ENCODE measurements around the gene TPR. TPM values are rescaled to one million over a fixed set of nuclear protein-coding genes. Genes with fewer than 3 reads are reported as not detected.
A peak's percentile ranks its signal among the peaks of the same experiment; 100 is the strongest.
"Not testable (repeated sequence)": the region's sequence is repeated elsewhere in the genome, so short reads cannot be mapped to it uniquely, and the experiment has no call there.

TPR gene
- total and polyA plus RNA-seq, 2 donors (not counting 1 experiment from before 2014, with no cell fraction given): 30.0 to 141 TPM

DNA sequence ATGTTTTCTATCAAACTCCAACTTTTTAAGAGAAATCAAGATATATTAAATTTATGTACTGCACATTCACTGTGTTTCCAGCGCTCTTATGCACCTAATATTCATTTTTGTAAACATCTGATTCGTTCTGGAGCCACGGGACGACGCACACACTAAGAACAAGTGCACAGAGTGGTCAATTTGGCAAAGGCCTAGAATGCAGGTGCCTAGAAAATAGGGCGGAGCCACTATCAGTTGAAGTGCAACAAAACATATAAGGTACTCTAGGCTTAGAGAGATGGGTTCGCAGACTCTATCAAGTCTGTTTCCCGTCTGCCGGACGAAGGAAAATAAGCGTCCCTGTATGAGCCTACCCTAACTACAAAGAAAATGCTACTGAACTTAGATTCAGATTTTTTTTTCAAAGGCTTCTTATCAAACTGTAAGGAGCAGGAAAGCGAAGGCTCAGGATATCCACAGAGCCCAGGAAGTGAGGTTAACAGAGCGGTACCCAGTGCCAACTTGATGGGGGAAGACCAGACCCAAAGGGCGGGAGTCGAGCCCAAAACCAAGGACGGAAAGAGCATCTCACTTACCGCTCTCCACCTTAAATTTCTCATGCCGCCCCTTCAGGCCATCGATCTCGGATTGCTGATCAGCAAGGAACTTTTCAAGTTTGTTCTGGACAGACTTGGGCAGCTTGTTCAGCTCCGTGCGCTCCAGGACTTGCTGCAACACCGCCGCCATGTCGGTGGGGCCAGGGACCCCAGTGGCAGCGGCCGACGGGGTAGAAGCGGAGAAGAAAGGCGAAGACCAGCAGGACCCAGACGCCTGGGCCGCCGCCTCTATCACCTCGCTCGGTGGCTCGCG, 526 bp downstream of the TPR start:
- POLR2A ChIA-PET: interaction anchor here (0.6 to 1.5 kb wide), 3 partner anchors 1217 to 1620 kb away, joined by 3 to 4 read pairs (median 3); partner anchors contain the start of gene EDEM3
- peak overlapping the region; percentile 76 to 96 for H3K27ac ChIP-seq (ENCODE audit: low read length in 2 of 2)
- no peaks in the 10 kb centered on the region for H3K9me3 Mint-ChIP-seq (ENCODE audit: insufficient read depth)
- H3K4me1 Mint-ChIP-seq: peaks cover 27% of the 10 kb centered on the region
- peaks cover 15% of the 10 kb centered on the region for H4K20me1 ChIP-seq (ENCODE audit: control insufficient read depth, insufficient read depth, low read length, poor library complexity, severe bottlenecking)
- peak overlapping the region; percentile 89 for H3K4me3 Mint-ChIP-seq
- H3K27ac Mint-ChIP-seq: peak overlapping the region; percentile 90
- H3K9me3 ChIP-seq (ENCODE audit: control extremely low read depth in 1 of 3, control insufficient read depth in 2 of 3, insufficient read depth in 1 of 3, low read length in 2 of 3): no peaks in the 10 kb centered on the region
- H3K36me3 ChIP-seq (replicated peaks in 1 of 2; ENCODE audit: control extremely low read depth in 1 of 2, control insufficient read depth in 1 of 2, extremely low read depth in 1 of 2, insufficient read depth in 2 of 2, low read length in 1 of 2): peaks cover 6 to 22% of the 10 kb centered on the region in 2 experiments
- CTCF ChIA-PET: interaction anchor here (0.7 to 1.2 kb wide), 10 partner anchors 8 to 1619 kb away, joined by 3 to 7 read pairs (median 3); no protein-coding TSS in a partner anchor
- intact Hi-C loops (cut with micrococcal nuclease): loop anchor here (2.0 to 5.0 kb wide), 2 partner anchors 1058 to 1327 kb away; partner anchors contain the start of genes IVNS1ABP and RNF2
- H3K27me3 Mint-ChIP-seq: no peaks in the 10 kb centered on the region
- no peak for ATAC-seq (ENCODE audit: low read depth)
- H3K4me3 ChIP-seq (ENCODE audit: control extremely low read depth in 1 of 5, extremely low read depth in 1 of 5, insufficient read depth in 1 of 5, low read depth in 2 of 5, low read length in 4 of 5): peak overlapping the region; percentile 67 to 97 (median 91)
- peak overlapping the region; percentile 99 for H2AFZ ChIP-seq (ENCODE audit: insufficient read depth, low read depth, low read length, poor library complexity, severe bottlenecking)
- TF ChIP-seq, protein P1, sequence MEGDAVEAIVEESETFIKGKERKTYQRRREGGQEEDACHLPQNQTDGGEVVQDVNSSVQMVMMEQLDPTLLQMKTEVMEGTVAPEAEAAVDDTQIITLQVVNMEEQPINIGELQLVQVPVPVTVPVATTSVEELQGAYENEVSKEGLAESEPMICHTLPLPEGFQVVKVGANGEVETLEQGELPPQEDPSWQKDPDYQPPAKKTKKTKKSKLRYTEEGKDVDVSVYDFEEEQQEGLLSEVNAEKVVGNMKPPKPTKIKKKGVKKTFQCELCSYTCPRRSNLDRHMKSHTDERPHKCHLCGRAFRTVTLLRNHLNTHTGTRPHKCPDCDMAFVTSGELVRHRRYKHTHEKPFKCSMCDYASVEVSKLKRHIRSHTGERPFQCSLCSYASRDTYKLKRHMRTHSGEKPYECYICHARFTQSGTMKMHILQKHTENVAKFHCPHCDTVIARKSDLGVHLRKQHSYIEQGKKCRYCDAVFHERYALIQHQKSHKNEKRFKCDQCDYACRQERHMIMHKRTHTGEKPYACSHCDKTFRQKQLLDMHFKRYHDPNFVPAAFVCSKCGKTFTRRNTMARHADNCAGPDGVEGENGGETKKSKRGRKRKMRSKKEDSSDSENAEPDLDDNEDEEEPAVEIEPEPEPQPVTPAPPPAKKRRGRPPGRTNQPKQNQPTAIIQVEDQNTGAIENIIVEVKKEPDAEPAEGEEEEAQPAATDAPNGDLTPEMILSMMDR (IDR thresholded peaks at IDR 0.05): no peak
- TF ChIP-seq EZH2 (IDR thresholded peaks at IDR 0.05; ENCODE audit: borderline replicate concordance, insufficient read depth, low read depth, low read length, poor library complexity, severe bottlenecking): no peak
- peak overlapping the region; percentile 70 for H3K4me2 ChIP-seq (replicated peaks; ENCODE audit: low read depth, low read length, poor library complexity, severe bottlenecking)
- peaks cover 10 to 20% of the 10 kb centered on the region in 2 donors for H3K4me1 ChIP-seq (ENCODE audit: control insufficient read depth in 2 of 2, insufficient read depth in 2 of 2, low read length in 2 of 2)
- no peaks in the 10 kb centered on the region for H3K27me3 ChIP-seq (replicated peaks in 1 of 4; ENCODE audit: control extremely low read depth in 1 of 4, control insufficient read depth in 3 of 4, insufficient read depth in 4 of 4, low read length in 3 of 4)
- H3K9ac ChIP-seq (ENCODE audit: low read length): peak overlapping the region; percentile 97
- peak; percentile 54 for DNase-seq
- WGBS (ENCODE audit: insufficient coverage): 0% methylated on average over 36 of the region's 37 CpGs
- peaks cover 48% of the 10 kb centered on the region for H3K79me2 ChIP-seq (ENCODE audit: control insufficient read depth, insufficient read depth, low read length)

DNA sequence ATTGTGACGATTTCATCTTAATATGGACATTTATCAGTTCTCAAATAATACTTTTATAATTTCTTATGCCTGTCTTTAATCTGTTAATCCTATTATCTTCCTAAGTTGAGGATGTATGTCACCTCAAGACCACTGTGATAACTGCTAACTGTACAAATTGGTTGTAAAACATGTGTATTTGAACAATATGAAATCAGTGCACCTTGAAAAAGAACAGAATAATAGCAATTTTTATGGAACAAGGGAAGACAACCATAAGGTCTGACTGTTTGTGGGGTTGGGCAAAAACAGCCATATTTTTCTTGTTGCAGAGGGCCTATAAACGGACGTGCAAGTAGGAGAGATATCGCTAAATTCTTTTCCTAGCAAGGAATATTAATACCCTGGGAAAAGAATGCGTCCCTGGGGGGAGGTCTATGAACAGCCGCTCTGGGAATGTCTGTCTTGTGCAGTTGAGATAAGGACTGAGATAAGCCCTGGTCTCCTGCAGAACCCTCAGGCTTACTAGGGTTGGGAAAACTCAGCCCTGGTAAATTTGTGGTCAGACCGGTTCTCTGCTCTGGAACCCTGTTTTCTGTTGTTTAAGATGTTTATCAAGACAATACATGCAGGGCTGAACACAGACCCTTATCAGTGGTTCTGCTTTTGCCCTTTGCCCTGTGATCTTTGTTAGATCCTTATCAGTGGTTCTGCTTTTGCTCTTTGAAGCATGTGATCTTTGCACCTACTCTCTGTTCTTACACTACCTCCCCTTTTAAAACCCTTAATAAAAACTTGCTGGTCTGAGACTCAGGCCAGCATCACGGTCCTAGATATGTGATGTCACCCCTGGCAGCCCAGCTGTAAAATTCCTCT, 27.0 kb downstream of the TPR start:
- DNase-seq; H2AFZ ChIP-seq (ENCODE audit: insufficient read depth, low read depth, low read length, poor library complexity, severe bottlenecking); POLR2A ChIA-PET; H3K27me3 Mint-ChIP-seq; H3K27me3 ChIP-seq (replicated peaks in 1 of 4; ENCODE audit: control extremely low read depth in 1 of 4, control insufficient read depth in 3 of 4, insufficient read depth in 4 of 4, low read length in 3 of 4); H3K4me2 ChIP-seq (replicated peaks; ENCODE audit: low read depth, low read length, poor library complexity, severe bottlenecking); H3K9me3 ChIP-seq (ENCODE audit: control extremely low read depth in 1 of 3, control insufficient read depth in 2 of 3, insufficient read depth in 1 of 3, low read length in 2 of 3); H3K4me1 ChIP-seq (ENCODE audit: control insufficient read depth in 2 of 2, insufficient read depth in 2 of 2, low read length in 2 of 2); H3K27ac Mint-ChIP-seq; CTCF ChIA-PET; H3K27ac ChIP-seq (ENCODE audit: low read length in 2 of 2); H3K79me2 ChIP-seq (ENCODE audit: control insufficient read depth, insufficient read depth, low read length); H4K20me1 ChIP-seq (ENCODE audit: control insufficient read depth, insufficient read depth, low read length, poor library complexity, severe bottlenecking); H3K9ac ChIP-seq (ENCODE audit: low read length); intact Hi-C loops (cut with micrococcal nuclease); H3K4me3 Mint-ChIP-seq; ATAC-seq (ENCODE audit: low read depth); H3K4me3 ChIP-seq (ENCODE audit: control extremely low read depth in 1 of 5, extremely low read depth in 1 of 5, insufficient read depth in 1 of 5, low read depth in 2 of 5, low read length in 4 of 5); H3K4me1 Mint-ChIP-seq; H3K9me3 Mint-ChIP-seq (ENCODE audit: insufficient read depth): not testable (repeated sequence)
- WGBS (ENCODE audit: insufficient coverage): 96% methylated on average over 3 of the region's 8 CpGs
- H3K36me3 ChIP-seq (replicated peaks in 1 of 2; ENCODE audit: control extremely low read depth in 1 of 2, control insufficient read depth in 1 of 2, extremely low read depth in 1 of 2, insufficient read depth in 2 of 2, low read length in 1 of 2): peaks cover 26 to 88% of the 10 kb centered on the region in 2 experiments

Data from B cell (primary cell).